MM.1S (cell line): ENCODE results near the gene RIPOR2.

Source experiments
- DNase-seq: peaks from one replicate; pipeline ENCODE4 v3.0.0-alpha.2; 2015
- H2AFZ ChIP-seq: fragments of 300-600 bp; sonication (generic); 2 replicates; pipeline ENCODE4 v1.6.0; 2016; ENCODE audit warnings: antibody characterized with exemption, low read length
- H3F3A ChIP-seq: fragments of 300-600 bp; sonication (generic); 2 replicates; pipeline ENCODE4 v1.6.1; 2016; ENCODE audit warnings: mild to moderate bottlenecking, antibody characterized with exemption, low read length, moderate library complexity, mixed read lengths; ENCODE audit not compliant: insufficient read depth
- H3K27ac ChIP-seq: fragments of 300-600 bp; sonication (generic); 2 replicates; pipeline ENCODE4 v1.5.1; 2016; ENCODE audit warnings: mild to moderate bottlenecking, low read length
- H3K27me3 ChIP-seq: fragments of 300-600 bp; sonication (generic); replicated peaks from 2 replicates; pipeline ENCODE4 v1.6.0; 2016; ENCODE audit warnings: low read length; ENCODE audit not compliant: insufficient read depth
- H3K36me3 ChIP-seq: fragments of 300-600 bp; sonication (generic); replicated peaks from 2 replicates; pipeline ENCODE4 v1.6.1; 2016; ENCODE audit warnings: mild to moderate bottlenecking, low read length, mixed read lengths; ENCODE audit not compliant: insufficient read depth
- H3K4me1 ChIP-seq: fragments of 300-600 bp; sonication (generic); 2 replicates; pipeline ENCODE4 v1.6.1; 2016; ENCODE audit warnings: low read length, mixed read lengths
- H3K4me2 ChIP-seq: fragments of 300-600 bp; sonication (generic); 2 replicates; pipeline ENCODE4 v1.6.0; 2016; ENCODE audit warnings: low read depth, low read length
- H3K4me3 ChIP-seq: fragments of 300-600 bp; sonication (generic); 2 replicates; pipeline ENCODE4 v1.5.1; 2016; ENCODE audit warnings: low read length, mixed read lengths
- H3K79me2 ChIP-seq: fragments of 300-600 bp; sonication (generic); 2 replicates; pipeline ENCODE4 v1.6.1; 2016; ENCODE audit warnings: mixed run types, low read length, mixed read lengths
- H3K9ac ChIP-seq: fragments of 300-600 bp; sonication (generic); 2 replicates; pipeline ENCODE4 v1.6.1; 2016; ENCODE audit warnings: low read length, mixed read lengths
- H3K9me2 ChIP-seq: fragments of 300-600 bp; sonication (generic); replicated peaks from 2 replicates; pipeline ENCODE4 v1.6.1; 2016; ENCODE audit warnings: mild to moderate bottlenecking, low read length, mixed read lengths; ENCODE audit not compliant: insufficient read depth
- H3K9me3 ChIP-seq: fragments of 300-600 bp; sonication (generic); replicated peaks from 2 replicates; pipeline ENCODE4 v1.6.1; 2016; ENCODE audit warnings: mild to moderate bottlenecking, low read length, mixed read lengths; ENCODE audit not compliant: insufficient read depth
- H4K20me1 ChIP-seq: fragments of 300-600 bp; sonication (generic); 2 replicates; pipeline ENCODE4 v1.6.1; 2016; ENCODE audit warnings: mild to moderate bottlenecking, low read length, moderate library complexity, mixed read lengths; ENCODE audit not compliant: insufficient read depth
- EZH2 ChIP-seq: fragments of 300-600 bp; sonication (generic); optimal IDR thresholded peaks from 2 replicates; pipeline ENCODE3; 2017; ENCODE audit warnings: low read depth, mild to moderate bottlenecking, antibody characterized with exemption, low read length, mixed read lengths
- EZH2phosphoT487 ChIP-seq: fragments of 300-600 bp; sonication (generic); IDR thresholded peaks from 2 replicates; pipeline ENCODE4 v1.6.1; 2018; ENCODE audit warnings: antibody characterized with exemption, low read length
- TF ChIP-seq, protein P1 (sequence below): fragments of 300-600 bp; sonication (generic); IDR thresholded peaks from 2 replicates; pipeline ENCODE4 v1.5.1; 2016; ENCODE audit warnings: antibody characterized with exemption, low read length, mixed read lengths

Gene RIPOR2

DNA sequence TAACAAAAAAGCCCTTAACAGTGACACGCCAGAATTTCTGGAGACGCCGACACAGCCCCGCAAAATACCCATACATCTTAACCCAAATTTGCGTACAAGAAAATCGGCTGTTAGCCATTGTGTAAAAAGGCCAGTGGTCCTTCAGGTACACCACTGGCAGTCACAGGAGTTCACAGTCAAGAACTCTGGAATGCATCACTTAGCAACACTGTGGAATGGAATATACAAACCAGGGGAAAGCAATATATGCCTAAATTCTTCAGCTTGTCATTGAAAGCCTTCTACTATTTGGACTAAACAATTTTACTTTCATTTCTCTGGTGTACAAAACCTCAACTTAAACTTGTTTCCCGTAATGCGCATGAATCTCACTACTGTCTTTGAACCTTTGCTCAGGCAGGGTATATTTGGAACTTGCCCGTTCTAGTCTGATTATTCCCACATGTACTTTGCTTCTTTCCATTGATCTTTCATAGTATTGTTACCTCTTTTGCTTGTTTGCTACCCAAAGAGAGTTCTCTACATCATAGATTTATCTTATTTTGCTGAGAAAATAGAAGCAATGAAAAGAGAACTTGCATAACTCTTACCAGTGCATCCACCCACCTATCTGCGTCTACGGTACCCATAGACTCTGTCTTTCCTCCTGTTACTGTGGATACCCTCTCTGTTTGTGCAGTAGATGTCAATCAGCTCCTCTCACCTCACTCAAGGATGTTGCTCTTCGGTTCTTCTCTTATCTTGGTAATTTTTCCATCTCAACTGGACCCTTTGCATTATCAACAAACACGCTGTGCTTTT is 136.8 kb downstream of the RIPOR2 start, which contains the start of gene ARMH2:
ARMH2 (minus strand) TSS at position 178 of the 801 bp plus-strand sequence; CDS start at position 118, 60 bp downstream.
- Histone ChIP-seq H3K9me2 (no peaks in the 10 kb centered on the region), H3F3A (no peaks in the 10 kb centered on the region), H3K4me2 (no peak within 1 kb of the TSS), H3K4me3 (no peak within 1 kb of the TSS), H2AFZ (no peak within 1 kb of the TSS), H3K4me1 (no peaks in the 10 kb centered on the region), H4K20me1 (no peaks in the 10 kb centered on the region), H3K79me2 (no peaks in the 10 kb centered on the region), H3K9ac (no peak within 1 kb of the TSS), H3K27ac (no peak within 1 kb of the TSS), H3K36me3 (no peaks in the 10 kb centered on the region), H3K27me3 (no peaks in the 10 kb centered on the region), H3K9me3 (no peaks in the 10 kb centered on the region)
- DNase-seq: no peak
- TF ChIP-seq EZH2 (no peak), EZH2phosphoT487 (no peak)
- TF ChIP-seq, protein P1, sequence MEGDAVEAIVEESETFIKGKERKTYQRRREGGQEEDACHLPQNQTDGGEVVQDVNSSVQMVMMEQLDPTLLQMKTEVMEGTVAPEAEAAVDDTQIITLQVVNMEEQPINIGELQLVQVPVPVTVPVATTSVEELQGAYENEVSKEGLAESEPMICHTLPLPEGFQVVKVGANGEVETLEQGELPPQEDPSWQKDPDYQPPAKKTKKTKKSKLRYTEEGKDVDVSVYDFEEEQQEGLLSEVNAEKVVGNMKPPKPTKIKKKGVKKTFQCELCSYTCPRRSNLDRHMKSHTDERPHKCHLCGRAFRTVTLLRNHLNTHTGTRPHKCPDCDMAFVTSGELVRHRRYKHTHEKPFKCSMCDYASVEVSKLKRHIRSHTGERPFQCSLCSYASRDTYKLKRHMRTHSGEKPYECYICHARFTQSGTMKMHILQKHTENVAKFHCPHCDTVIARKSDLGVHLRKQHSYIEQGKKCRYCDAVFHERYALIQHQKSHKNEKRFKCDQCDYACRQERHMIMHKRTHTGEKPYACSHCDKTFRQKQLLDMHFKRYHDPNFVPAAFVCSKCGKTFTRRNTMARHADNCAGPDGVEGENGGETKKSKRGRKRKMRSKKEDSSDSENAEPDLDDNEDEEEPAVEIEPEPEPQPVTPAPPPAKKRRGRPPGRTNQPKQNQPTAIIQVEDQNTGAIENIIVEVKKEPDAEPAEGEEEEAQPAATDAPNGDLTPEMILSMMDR: no peak

DNA sequence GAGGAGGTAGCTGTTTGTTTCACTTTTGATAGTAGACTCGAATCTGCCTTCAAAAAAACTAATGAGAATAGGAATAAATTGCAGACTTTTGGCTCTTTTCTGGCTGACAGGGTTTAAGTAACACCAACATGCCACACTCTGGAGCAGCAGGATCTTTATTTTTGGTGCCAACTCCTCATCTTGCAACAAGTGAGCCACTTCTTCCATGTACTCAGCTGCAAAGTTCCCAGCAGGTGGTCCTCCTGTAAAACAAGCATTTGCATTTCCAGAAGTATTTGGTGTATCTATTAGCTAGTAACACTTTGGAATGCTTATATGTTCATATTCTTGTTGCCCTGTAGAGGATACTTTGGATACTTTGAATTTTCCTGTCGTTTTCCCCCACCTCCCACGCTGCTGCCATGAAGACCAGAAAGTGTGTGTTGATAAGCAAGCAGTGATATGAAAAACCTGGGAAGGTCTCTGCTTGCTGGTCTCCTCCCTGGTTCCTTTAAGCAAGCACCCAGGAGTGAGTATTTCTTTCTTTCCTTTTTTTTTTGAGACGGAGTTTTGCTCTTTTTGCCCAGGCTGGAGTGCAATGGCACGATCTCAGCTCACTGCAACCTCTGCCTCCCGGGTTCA is 138.1 kb downstream of the RIPOR2 start:
- H3K9me3 ChIP-seq: no peaks in the 10 kb centered on the region
- H3K36me3 ChIP-seq: no peaks in the 10 kb centered on the region
- no peaks in the 10 kb centered on the region for H3F3A ChIP-seq
- H3K9ac ChIP-seq: no peak overlapping the region
- TF ChIP-seq, protein P1: no peak
- TF ChIP-seq EZH2phosphoT487 (no peak), EZH2 (no peak)
- no peak overlapping the region for H3K27ac ChIP-seq
- no peaks in the 10 kb centered on the region for H3K27me3 ChIP-seq
- no peak overlapping the region for H2AFZ ChIP-seq
- H3K4me3 ChIP-seq: no peak overlapping the region
- H4K20me1 ChIP-seq: no peaks in the 10 kb centered on the region
- no peaks in the 10 kb centered on the region for H3K79me2 ChIP-seq
- no peaks in the 10 kb centered on the region for H3K4me1 ChIP-seq
- no peak for DNase-seq
- no peak overlapping the region for H3K4me2 ChIP-seq
- no peaks in the 10 kb centered on the region for H3K9me2 ChIP-seq

DNA sequence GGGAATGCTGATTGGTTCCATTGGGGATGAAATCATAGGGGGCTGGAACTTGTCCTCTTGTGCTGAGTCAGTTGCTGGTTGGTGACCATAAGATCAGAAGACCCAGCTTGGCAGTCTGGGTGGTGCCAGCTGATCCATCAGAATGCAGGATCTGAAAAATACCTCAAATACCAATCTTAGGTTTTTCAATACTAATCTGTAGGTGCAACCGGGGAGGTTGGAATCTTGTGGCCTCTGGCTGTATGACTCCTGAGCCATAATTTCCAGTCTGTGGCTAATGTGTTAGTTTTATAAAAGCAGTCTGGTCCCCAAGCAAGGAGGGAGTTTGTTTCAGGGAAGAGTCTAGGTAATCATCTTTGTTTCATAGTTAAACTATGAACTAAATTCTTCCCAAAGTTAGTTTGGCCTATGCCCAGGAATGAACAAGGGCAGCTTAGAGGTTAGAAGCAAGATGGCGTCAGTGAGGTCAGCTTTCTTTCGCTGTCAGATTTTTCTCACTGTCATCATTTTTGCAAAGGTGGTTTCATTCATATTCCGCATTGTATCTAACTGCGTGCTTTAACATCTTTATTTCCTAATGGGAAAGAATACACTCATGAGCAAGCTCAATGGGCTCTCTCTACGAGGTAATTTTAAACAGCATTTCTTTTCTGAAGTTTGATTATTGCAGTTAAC is 139.0 kb downstream of the RIPOR2 start:
- H3K4me1 ChIP-seq: no peaks in the 10 kb centered on the region
- no peaks in the 10 kb centered on the region for H3K9me2 ChIP-seq
- no peak overlapping the region for H3K9ac ChIP-seq
- H3K79me2 ChIP-seq: no peaks in the 10 kb centered on the region
- H3K27ac ChIP-seq: no peak overlapping the region
- H3K9me3 ChIP-seq: no peaks in the 10 kb centered on the region
- H4K20me1 ChIP-seq: no peaks in the 10 kb centered on the region
- no peaks in the 10 kb centered on the region for H3F3A ChIP-seq
- no peaks in the 10 kb centered on the region for H3K27me3 ChIP-seq
- H3K4me2 ChIP-seq: no peak overlapping the region
- DNase-seq: no peak
- H3K4me3 ChIP-seq: no peak overlapping the region
- no peaks in the 10 kb centered on the region for H3K36me3 ChIP-seq
- TF ChIP-seq EZH2 (no peak), EZH2phosphoT487 (no peak)
- TF ChIP-seq, protein P1: no peak
- H2AFZ ChIP-seq: no peak overlapping the region
